LNCAP (cell line): Measurements from ENCODE around the gene GNA14.

Experiments
- TF ChIP-seq, protein P1 (sequence below): fragments of 450-650 bp; IDR thresholded peaks from 2 replicates; pipeline ENCODE4 v1.5.1; 2017; ENCODE audit warnings: mild to moderate bottlenecking

Gene GNA14

GRCh38 chr9:77589046-77589795 is 58.9 kb downstream of the GNA14 start:
- TF ChIP-seq, protein P1, sequence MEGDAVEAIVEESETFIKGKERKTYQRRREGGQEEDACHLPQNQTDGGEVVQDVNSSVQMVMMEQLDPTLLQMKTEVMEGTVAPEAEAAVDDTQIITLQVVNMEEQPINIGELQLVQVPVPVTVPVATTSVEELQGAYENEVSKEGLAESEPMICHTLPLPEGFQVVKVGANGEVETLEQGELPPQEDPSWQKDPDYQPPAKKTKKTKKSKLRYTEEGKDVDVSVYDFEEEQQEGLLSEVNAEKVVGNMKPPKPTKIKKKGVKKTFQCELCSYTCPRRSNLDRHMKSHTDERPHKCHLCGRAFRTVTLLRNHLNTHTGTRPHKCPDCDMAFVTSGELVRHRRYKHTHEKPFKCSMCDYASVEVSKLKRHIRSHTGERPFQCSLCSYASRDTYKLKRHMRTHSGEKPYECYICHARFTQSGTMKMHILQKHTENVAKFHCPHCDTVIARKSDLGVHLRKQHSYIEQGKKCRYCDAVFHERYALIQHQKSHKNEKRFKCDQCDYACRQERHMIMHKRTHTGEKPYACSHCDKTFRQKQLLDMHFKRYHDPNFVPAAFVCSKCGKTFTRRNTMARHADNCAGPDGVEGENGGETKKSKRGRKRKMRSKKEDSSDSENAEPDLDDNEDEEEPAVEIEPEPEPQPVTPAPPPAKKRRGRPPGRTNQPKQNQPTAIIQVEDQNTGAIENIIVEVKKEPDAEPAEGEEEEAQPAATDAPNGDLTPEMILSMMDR, result no peak

DNA sequence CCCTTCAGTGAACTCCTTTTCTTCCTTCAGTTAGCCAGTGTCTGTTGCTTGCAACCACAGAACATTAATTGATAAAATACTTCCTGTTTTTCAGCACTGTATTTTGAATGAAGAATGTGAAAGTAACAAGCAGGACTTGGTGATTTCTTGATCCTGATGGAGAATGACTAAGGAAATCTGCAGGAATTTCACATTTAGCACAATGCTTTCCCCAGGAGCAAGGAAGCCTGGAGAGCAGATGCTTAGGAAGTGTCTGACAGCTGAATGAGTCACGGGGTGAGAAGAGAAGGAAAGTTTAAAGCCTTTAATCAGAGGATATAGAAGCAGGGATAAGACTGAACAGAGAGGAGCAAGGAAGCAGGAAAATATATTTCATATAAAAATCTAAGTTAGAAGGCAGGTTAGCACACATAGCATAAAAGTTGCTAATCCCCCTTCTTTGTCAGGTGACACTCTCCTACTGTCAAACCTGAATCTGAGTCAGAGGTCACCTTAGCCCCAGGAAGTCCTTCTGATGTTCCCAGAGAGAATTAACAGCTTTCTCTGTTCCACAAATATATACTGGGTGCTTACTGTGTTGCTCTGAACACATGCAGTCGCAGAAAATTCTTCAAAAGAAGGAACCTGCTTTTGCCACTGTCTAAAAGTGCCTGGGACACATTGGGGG is 59.7 kb downstream of the GNA14 start:
- TF ChIP-seq, protein P1, result no peak

- TF ChIP-seq, protein P1, result no peak
Measured at GRCh38 chr9:77587851-77588250, 60.3 kb downstream of the GNA14 start.

GRCh38 chr9:77587042-77587441 is 61.1 kb downstream of the GNA14 start:
- TF ChIP-seq, protein P1, result no peak

DNA sequence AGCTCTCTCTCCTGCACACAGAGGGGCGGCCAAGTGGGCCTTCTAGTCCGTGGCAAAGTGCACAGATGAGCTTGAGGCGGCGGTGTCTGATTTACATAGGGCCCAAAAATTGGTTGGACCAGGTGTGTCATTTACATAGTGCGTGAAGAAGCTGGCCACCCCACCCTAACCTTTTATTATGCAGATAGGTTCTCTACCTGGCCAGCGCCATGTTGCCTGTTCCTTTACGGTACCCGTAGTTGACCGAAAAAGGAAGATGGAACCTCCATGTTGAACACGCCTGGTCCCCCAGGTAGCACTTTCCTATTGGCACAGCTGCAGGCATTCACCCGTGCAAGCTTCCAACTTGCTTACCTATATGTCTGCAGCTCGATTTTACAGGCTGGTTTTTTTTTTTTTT is 61.5 kb downstream of the GNA14 start:
- TF ChIP-seq, protein P1, result no peak

- TF ChIP-seq, protein P1, result no peak
Measured at GRCh38 chr9:77585335-77585786, 62.8 kb downstream of the GNA14 start.

- TF ChIP-seq, protein P1, result no peak
Measured at GRCh38 chr9:77582961-77583576, 65.1 kb downstream of the GNA14 start.
